ENCODE results near the gene CACNG7. TPM values are rescaled to one million over a fixed set of nuclear protein-coding genes. Genes with fewer than 3 reads are reported as not detected.

CACNG7 gene
- total RNA-seq, 3 donors from 2014 or later = 0.54 TPM; not detected in 2

GRCh38 chr19:53905787-53906186, 3.3 kb upstream of the CACNG7 start:
- intact Hi-C loops (cut with DNase I, micrococcal nuclease) = no loop called here

GRCh38 chr19:53906211-53907192, 2.6 kb upstream of the CACNG7 start:
- no peaks in the 10 kb centered on the region for H3K36me3 ChIP-seq (ENCODE audit: low read depth)
- TF ChIP-seq CTCF (IDR thresholded peaks at IDR 0.05) = peak; percentile 74
- H3K4me1 ChIP-seq (ENCODE audit: low read depth) = peaks cover 2% of the 10 kb centered on the region
- H3K9me3 ChIP-seq = no peaks in the 10 kb centered on the region
- H3K4me3 ChIP-seq = no peak overlapping the region
- DNase-seq = peak; percentile 52 to 60 (median 58)
- peak; percentile 72 for ATAC-seq
- intact Hi-C loops (cut with DNase I, micrococcal nuclease) = no loop called here

More at GRCh38 chr19:53905787-53906186, 3.3 kb upstream of the CACNG7 start:
- TF ChIP-seq CTCF (IDR thresholded peaks at IDR 0.05) = no peak
- Histone ChIP-seq H3K36me3 (ENCODE audit: low read depth) (no peaks in the 10 kb centered on the region), H3K9me3 (no peaks in the 10 kb centered on the region), H3K4me1 (ENCODE audit: low read depth) (peaks cover 2% of the 10 kb centered on the region), H3K4me3 (no peak overlapping the region)
- DNase-seq (no peak), ATAC-seq (no peak)

GRCh38 chr19:53907193-53907581, 1.9 kb upstream of the CACNG7 start:
- intact Hi-C loops (cut with DNase I, micrococcal nuclease) = no loop called here
- no peaks in the 10 kb centered on the region for H3K36me3 ChIP-seq (ENCODE audit: low read depth)

GRCh38 chr19:53907690-53908089, 1.4 kb upstream of the CACNG7 start:
- H3K9me3 ChIP-seq = no peaks in the 10 kb centered on the region
- H3K4me3 ChIP-seq = no peak overlapping the region
- peaks cover 2% of the 10 kb centered on the region for H3K4me1 ChIP-seq (ENCODE audit: low read depth)
- TF ChIP-seq CTCF (IDR thresholded peaks at IDR 0.05) = no peak
- intact Hi-C loops (cut with DNase I, micrococcal nuclease) = no loop called here
- H3K36me3 ChIP-seq (ENCODE audit: low read depth) = no peaks in the 10 kb centered on the region
- DNase-seq = peak in 1 of 3 donors; percentile 19
- ATAC-seq = no peak

More at GRCh38 chr19:53907193-53907581, 1.9 kb upstream of the CACNG7 start:
- no peak for TF ChIP-seq CTCF (IDR thresholded peaks at IDR 0.05)
- H3K4me3 ChIP-seq = no peak overlapping the region
- DNase-seq = peak in 1 of 3 donors; percentile 24
- ATAC-seq = no peak
- no peaks in the 10 kb centered on the region for H3K9me3 ChIP-seq
- H3K4me1 ChIP-seq (ENCODE audit: low read depth) = peaks cover 2% of the 10 kb centered on the region

GRCh38 chr19:53908106-53908934, 758 bp upstream of the CACNG7 start:
- intact Hi-C loops (cut with DNase I, micrococcal nuclease) = no loop called here
- no peak overlapping the region for H3K4me3 ChIP-seq
- DNase-seq = peak; percentile 25 to 46 (median 42)

More at GRCh38 chr19:53908106-53908934, 758 bp upstream of the CACNG7 start:
- Histone ChIP-seq H3K36me3 (ENCODE audit: low read depth) (no peaks in the 10 kb centered on the region), H3K9me3 (no peaks in the 10 kb centered on the region), H3K4me1 (ENCODE audit: low read depth) (peaks cover 2% of the 10 kb centered on the region)
- ATAC-seq = peak; percentile 69
- no peak for TF ChIP-seq CTCF (IDR thresholded peaks at IDR 0.05)
